Choroid plexus epithelial cell (primary cell): ENCODE measurements around the gene STARD13.

Experiments used
- DNase-seq: peaks from one replicate; pipeline ENCODE4 v3.0.0-alpha.2; 2010; ENCODE audit warnings: low read depth
- H3K4me3 ChIP-seq: 2 replicates; pipeline ENCODE4 v1.5.1; 2011; ENCODE audit warnings: low read depth, mild to moderate bottlenecking, control low read depth, low read length, moderate library complexity
- TF ChIP-seq, protein P1 (sequence below): conservative IDR thresholded peaks from 2 replicates; pipeline ENCODE4 v1.5.1; 2011; ENCODE audit warnings: low read depth, mild to moderate bottlenecking, control low read depth, inconsistent platforms, low read length, moderate library complexity

The STARD13 gene

DNA sequence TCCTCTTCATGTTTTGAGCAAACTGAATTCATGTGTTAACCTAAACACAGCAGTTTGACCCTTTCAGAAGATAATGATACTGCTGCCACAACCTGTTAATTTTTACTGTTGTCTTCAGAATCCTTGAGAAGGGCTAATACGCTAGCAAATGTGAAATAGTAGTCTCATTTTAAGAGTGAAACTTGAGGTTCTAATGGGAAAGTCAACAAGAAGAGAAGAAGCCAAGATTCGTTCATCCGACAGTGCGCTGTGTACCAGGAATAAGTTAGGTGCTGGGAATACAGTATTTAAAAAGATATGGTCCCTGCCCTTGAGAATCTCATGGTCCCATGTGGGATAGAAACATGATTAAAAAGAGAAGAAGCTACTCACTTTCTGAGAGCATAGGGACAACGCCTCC is 134.9 kb downstream of the STARD13 start:
- TF ChIP-seq, protein P1, sequence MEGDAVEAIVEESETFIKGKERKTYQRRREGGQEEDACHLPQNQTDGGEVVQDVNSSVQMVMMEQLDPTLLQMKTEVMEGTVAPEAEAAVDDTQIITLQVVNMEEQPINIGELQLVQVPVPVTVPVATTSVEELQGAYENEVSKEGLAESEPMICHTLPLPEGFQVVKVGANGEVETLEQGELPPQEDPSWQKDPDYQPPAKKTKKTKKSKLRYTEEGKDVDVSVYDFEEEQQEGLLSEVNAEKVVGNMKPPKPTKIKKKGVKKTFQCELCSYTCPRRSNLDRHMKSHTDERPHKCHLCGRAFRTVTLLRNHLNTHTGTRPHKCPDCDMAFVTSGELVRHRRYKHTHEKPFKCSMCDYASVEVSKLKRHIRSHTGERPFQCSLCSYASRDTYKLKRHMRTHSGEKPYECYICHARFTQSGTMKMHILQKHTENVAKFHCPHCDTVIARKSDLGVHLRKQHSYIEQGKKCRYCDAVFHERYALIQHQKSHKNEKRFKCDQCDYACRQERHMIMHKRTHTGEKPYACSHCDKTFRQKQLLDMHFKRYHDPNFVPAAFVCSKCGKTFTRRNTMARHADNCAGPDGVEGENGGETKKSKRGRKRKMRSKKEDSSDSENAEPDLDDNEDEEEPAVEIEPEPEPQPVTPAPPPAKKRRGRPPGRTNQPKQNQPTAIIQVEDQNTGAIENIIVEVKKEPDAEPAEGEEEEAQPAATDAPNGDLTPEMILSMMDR, result no peak
- H3K4me3 ChIP-seq, result no peak overlapping the region
- DNase-seq, result no peak

- TF ChIP-seq, protein P1, result no peak
- DNase-seq, result peak; percentile 67
- H3K4me3 ChIP-seq, result no peak overlapping the region
These were observed 135.4 kb downstream of the STARD13 start for GRCh38 chr13:33150126-33150525.

DNA sequence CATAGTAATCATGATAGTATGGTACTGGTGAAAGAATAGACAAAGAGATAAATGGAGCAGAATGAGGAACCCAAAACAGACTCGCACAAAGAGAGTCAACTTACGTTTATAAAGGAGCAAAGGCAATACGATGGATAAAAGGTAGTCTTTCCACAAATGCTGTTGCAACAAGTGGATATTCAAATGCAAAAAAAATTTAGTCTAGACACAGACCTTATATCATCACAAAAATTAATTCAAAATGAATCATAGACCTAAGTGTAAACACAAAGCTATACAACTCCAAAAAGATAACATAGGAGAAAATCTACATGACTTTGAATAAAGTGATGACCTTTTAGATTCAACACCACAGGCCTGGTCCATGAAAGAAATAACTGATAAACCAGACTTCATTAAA is 137.7 kb downstream of the STARD13 start:
- TF ChIP-seq, protein P1, result no peak
- DNase-seq, result no peak
- H3K4me3 ChIP-seq, result no peak overlapping the region

DNA sequence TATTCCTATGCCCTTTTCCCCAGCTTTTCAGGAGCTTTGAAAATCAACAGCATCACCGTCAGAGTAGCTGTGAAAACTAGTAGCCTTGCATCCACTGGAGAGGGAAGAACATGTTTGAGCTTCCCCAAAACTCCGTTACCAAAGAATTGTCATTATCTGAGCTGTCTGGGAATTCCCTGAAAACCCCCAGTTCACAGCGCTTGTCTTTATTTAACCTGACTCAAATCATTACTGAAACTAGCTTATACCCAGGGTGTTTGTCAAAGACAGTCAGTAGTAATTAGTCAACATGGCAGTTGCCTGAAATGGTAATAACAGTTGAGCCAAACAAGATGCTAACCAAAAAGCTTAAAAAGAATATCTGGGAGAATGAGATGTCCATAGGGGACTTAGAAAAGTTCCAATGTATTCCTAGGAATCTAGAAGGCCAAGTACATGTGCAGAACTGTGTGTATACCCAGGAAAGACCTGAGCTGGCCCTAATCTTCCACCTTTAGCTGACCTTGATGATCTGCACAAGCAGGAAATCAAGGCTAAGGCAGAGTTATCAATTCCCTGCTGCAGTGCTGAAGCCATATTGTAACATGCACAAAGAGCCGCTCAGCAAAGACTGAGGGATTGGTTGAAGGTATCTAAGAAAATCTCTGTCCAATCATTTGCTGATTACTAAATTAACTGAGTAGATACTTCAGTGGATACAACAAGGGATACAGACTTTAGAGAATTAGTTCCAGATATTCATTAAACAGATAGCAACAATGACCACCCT is 138.5 kb downstream of the STARD13 start:
- TF ChIP-seq, protein P1, result no peak
- DNase-seq, result no peak
- no peak overlapping the region for H3K4me3 ChIP-seq

DNA sequence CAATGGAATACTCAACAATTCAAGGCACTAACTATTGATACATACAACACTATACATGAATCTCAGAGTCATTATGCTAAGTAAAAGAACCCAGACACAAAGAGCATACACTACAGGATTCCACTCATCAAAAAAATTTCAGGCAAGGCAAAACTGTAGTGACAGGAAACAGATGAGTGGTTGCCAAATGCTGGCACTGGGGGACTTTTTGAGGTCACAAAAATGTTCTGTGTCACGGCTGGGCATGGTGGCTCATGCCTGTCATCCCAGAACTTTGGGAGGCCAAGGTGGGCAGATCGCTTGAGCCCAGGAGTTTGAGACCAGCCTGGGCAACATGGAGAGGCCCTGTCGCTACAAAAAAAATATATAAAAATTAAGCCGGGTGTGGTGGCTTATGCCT is 139.9 kb downstream of the STARD13 start:
- H3K4me3 ChIP-seq, result no peak overlapping the region
- no peak for DNase-seq
- TF ChIP-seq, protein P1, result no peak

DNA sequence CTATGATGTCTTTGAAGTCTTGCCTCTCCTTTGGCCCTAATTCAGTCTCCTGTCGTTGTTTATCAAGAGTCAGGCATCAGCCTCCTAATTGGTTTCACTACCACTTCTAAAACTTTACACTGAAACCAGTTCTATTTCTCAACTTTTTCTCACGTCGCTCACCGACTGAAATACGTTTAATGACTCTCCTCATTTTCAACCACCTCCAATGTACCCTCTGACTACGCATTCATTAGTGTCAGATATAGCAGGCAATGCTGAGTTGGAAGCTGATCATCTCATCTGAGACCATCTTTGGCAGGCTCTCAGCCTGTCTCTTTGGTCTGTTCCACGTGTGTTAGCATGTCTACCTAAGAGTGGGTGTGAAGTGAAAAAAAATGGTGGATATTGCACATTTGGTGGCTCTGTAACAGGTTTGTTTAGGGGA is 141.2 kb downstream of the STARD13 start:
- no peak for DNase-seq
- TF ChIP-seq, protein P1, result no peak
- H3K4me3 ChIP-seq, result no peak overlapping the region
